GM12878 (cell line): Measurements from ENCODE around the gene AKAP5. TPM values are rescaled to one million over a fixed set of nuclear protein-coding genes. Genes with fewer than 3 reads are reported as not detected.
A peak's percentile ranks its signal among the peaks of the same experiment; 100 is the strongest.

Experiments
- BCL11A ChIP-seq: IDR thresholded peaks from 2 replicates; pipeline ENCODE4 v1.6.1; 2011; ENCODE audit warnings: low read depth, low read length
- BCL3 ChIP-seq: IDR thresholded peaks from 2 replicates; pipeline ENCODE4 v1.6.1; 2011; ENCODE audit warnings: borderline replicate concordance, low read depth, mild to moderate bottlenecking, moderate library complexity, low read length; ENCODE audit not compliant: insufficient read depth, poor library complexity, severe bottlenecking
- BHLHE40 ChIP-seq, 2 experiments: fragments of 450-650 bp in 1 of 2; IDR thresholded peaks; 2 replicates each; pipeline ENCODE4 v1.6.1; 2011 to 2017; ENCODE audit warnings: low read depth in 2 of 2, borderline replicate concordance in 1 of 2, improper control_type of control experiment in 1 of 2, low read length in 1 of 2, mild to moderate bottlenecking in 1 of 2
- BRCA1 ChIP-seq: IDR thresholded peaks from 2 replicates; pipeline ENCODE4 v1.6.1; 2011; ENCODE audit warnings: low read depth, low read length, improper control_type of control experiment
- CEBPB ChIP-seq, 2 experiments: fragments of 150-350 bp in 1 of 2; IDR thresholded peaks; 2 replicates each; pipeline ENCODE4 v1.6.1; 2012 to 2014; ENCODE audit warnings: low read depth in 2 of 2, low read length in 2 of 2, borderline replicate concordance in 1 of 2, inconsistent platforms in 1 of 2
- CHD4 ChIP-seq: fragments of 200-600 bp; sonication (generic); IDR thresholded peaks from 2 replicates; pipeline ENCODE4 v1.6.1; 2016; ENCODE audit warnings: mild to moderate bottlenecking
- EED ChIP-seq: sonication (generic); IDR thresholded peaks from 2 replicates; pipeline ENCODE4 v1.6.1; 2016; ENCODE audit warnings: antibody characterized with exemption, low read depth
- ELK1 ChIP-seq: IDR thresholded peaks from 2 replicates; pipeline ENCODE4 v1.6.1; 2012; ENCODE audit warnings: low read depth, low read length, improper control_type of control experiment
- JUNB ChIP-seq: IDR thresholded peaks from 2 replicates; pipeline ENCODE4 v1.6.1; 2016; ENCODE audit warnings: antibody characterized with exemption, mild to moderate bottlenecking
- JUND ChIP-seq: IDR thresholded peaks from 2 replicates; pipeline ENCODE4 v1.6.1; 2012; ENCODE audit warnings: low read depth, mild to moderate bottlenecking, low read length, improper control_type of control experiment, moderate library complexity
- KLF5 ChIP-seq: fragments of 450-650 bp; IDR thresholded peaks from 2 replicates; pipeline ENCODE4 v1.6.1; 2014; ENCODE audit warnings: mild to moderate bottlenecking; ENCODE audit not compliant: partially characterized antibody
- MTA3 ChIP-seq: IDR thresholded peaks from 2 replicates; pipeline ENCODE4 v1.6.1; 2012; ENCODE audit warnings: low read length, inconsistent platforms, borderline replicate concordance
- RCOR1 ChIP-seq: conservative IDR thresholded peaks from 2 replicates; pipeline ENCODE4 v1.6.1; 2012; ENCODE audit warnings: low read depth, low read length, improper control_type of control experiment
- RUNX3 ChIP-seq: IDR thresholded peaks from 2 replicates; pipeline ENCODE4 v1.6.1; 2012; ENCODE audit warnings: low read length, inconsistent platforms
- TBL1XR1 ChIP-seq: IDR thresholded peaks from 2 replicates; pipeline ENCODE4 v1.6.1; 2012; ENCODE audit warnings: low read depth, low read length, improper control_type of control experiment
- ZBTB4 ChIP-seq: fragments of 450-650 bp; formaldehyde crosslinking; IDR thresholded peaks from 2 replicates; pipeline ENCODE4 v1.4.0; 2022; ENCODE audit warnings: mild to moderate bottlenecking, moderate library complexity
- ZNF207 ChIP-seq: fragments of 450-650 bp; IDR thresholded peaks from 2 replicates; pipeline ENCODE4 v1.6.1; 2014; ENCODE audit warnings: antibody characterized with exemption, mild to moderate bottlenecking, borderline replicate concordance
- ZNF592 ChIP-seq: fragments of 450-650 bp; IDR thresholded peaks from 2 replicates; pipeline ENCODE4 v1.6.1; 2017; ENCODE audit warnings: mild to moderate bottlenecking, moderate library complexity
- polyA plus RNA-seq, 11 experiments: library from polyadenylated mRNA; depleted of rRNA in 4 of 11; unstranded in 6 of 11; stranded (reverse) in 5 of 11; fragments of >200 nt; fragmentation: Nextera tagmentation in 4 of 11; fragmentation: Illumina TruSeq in 1 of 11; extraction: Ambion mirVana in 4 of 11; extraction: Trizol in 1 of 11; gene quantifications; 1 replicate in 1 of 11; 2 replicates in 10 of 11; pipeline versions ENCODE4 v1.2.1 to v1.2.3, GENCODE V29; 2011 to 2016; ENCODE audit warnings: inconsistent platforms in 2 of 11, missing spikeins in 2 of 11, low read depth in 1 of 11
- total RNA-seq, 4 experiments: library from RNA; depleted of rRNA in 3 of 4; stranded (reverse); fragments of >200 nt in 3 of 4; fragmentation: Illumina TruSeq in 1 of 4; extraction: Trizol in 1 of 4; gene quantifications; 2 replicates each; pipeline versions ENCODE4 v1.2.1 to v1.2.3, GENCODE V29; 2013 to 2021

AKAP5 gene
- total and polyA plus RNA-seq, 10 of the 15 experiments (the other 5 are each of a cell fraction or from before 2014, with no cell fraction given): 0.45 to 5.1 (median 1.7) TPM

- TF ChIP-seq ZBTB4 (CRISPR knock-in tag): no peak
- no peak for TF ChIP-seq CHD4
- no peak for TF ChIP-seq KLF5
- TF ChIP-seq RCOR1: no peak
- TF ChIP-seq BRCA1: no peak
- no peak for TF ChIP-seq ZNF592
- peak in 1 of 2 experiments; percentile 59; a peak in 2 of 4 replicates for TF ChIP-seq BHLHE40 (IDR thresholded peaks at IDR 0.05; ENCODE audit: borderline replicate concordance in 1 of 2, low read depth in 2 of 2, low read length in 1 of 2)
- TF ChIP-seq EED: no peak
- TF ChIP-seq RUNX3: peak; percentile 57
- no peak for TF ChIP-seq ELK1
- TF ChIP-seq MTA3: no peak
- TF ChIP-seq JUNB: no peak
- TF ChIP-seq JUND: no peak
- peak; percentile 8 for TF ChIP-seq BCL3
- no peak for TF ChIP-seq CEBPB (IDR thresholded peaks at IDR 0.05; ENCODE audit: borderline replicate concordance in 1 of 2, low read depth in 2 of 2, low read length in 2 of 2)
- TF ChIP-seq BCL11A: no peak
- no peak for TF ChIP-seq TBL1XR1
- TF ChIP-seq ZNF207: no peak
Observed at GRCh38 chr14:64465191-64465822, at the start of gene AKAP5 (continued).
